NCI-H510A (cell line): ENCODE results near the gene ARHGAP42.
"Not testable (repeated sequence)": the region's sequence is repeated elsewhere in the genome, so short reads cannot be mapped to it uniquely, and the experiment has no call there.

Source experiments
- DNase-seq: peaks from one replicate; lab custom pipeline; 2025; lab: John Stamatoyannopoulos, UW

Gene ARHGAP42, protein sequence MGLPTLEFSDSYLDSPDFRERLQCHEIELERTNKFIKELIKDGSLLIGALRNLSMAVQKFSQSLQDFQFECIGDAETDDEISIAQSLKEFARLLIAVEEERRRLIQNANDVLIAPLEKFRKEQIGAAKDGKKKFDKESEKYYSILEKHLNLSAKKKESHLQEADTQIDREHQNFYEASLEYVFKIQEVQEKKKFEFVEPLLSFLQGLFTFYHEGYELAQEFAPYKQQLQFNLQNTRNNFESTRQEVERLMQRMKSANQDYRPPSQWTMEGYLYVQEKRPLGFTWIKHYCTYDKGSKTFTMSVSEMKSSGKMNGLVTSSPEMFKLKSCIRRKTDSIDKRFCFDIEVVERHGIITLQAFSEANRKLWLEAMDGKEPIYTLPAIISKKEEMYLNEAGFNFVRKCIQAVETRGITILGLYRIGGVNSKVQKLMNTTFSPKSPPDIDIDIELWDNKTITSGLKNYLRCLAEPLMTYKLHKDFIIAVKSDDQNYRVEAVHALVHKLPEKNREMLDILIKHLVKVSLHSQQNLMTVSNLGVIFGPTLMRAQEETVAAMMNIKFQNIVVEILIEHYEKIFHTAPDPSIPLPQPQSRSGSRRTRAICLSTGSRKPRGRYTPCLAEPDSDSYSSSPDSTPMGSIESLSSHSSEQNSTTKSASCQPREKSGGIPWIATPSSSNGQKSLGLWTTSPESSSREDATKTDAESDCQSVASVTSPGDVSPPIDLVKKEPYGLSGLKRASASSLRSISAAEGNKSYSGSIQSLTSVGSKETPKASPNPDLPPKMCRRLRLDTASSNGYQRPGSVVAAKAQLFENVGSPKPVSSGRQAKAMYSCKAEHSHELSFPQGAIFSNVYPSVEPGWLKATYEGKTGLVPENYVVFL

DNA sequence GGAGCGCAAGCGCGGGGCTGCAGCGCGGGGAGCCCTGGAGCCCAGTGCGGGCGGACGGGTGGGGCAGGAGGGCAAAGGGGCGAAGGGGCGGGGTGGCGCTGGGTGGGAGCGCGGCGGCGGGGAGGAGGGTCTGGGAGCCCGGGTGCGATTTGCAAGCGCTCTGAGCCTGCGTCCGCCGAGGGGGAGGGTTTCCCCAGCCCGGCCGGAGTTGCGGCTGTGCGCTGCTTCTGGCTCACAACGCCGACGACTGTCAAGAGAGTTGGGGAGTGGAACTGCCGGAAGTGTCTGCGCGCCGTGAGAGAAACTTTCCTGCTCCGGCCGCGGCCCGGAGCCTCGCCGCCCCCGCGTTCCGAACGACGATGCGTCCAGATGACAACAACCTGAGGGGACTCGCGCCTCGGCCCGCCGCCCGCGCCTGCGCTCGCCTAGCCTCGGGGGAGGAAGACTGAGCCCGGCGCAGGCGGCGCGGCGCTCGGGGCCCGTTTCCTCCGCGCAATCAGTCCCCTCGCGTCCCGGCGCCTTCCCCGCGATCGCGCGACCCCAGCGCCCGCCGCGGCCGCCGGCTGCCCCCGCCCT, at the start of gene ARHGAP42:
Gene ARHGAP42, plus strand, starts transcription at position 235 of the 576 bp plus-strand sequence. CDS start 391 bp downstream, outside the sequence.
- no peak for DNase-seq

DNA sequence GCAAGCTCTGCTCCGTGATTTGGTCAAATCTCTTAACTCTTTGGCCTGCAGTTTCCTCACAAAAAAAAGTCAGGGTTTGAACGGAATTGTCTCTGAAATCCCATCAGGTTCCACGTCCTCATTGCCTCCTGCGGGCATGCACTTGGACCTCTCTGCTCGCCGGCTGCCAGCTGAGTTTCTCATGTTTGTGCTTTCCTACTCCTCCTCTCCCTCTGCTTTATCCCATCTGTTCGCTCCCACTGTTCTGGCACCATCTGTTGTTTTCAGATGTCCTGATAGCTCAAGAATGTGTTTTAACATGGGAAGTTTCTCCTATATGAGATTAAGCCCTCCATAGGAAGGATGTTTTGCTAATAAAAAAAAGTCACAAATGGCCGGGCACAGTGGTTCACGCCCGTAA, 49.4 kb upstream of the ARHGAP42 start:
- DNase-seq: no peak

DNA sequence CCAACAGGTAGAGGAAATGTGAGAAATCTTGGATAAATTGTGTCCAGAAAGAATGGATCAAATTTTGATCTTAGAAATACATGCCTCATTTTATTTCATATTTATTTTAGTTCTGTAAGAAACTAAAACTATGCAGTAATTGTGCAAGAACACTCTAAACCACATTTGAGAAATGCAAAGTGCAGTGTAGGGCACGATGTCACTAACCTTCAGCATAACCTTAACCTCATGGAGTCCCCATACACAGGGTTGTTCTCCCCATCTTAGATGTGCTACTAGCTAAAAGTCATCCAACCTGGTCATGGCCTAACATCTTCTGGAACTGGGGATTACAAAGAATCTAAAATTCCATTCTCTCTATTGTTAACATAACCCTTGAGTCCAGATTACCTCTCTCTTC, 48.4 kb upstream of the ARHGAP42 start:
- DNase-seq: no peak

DNA sequence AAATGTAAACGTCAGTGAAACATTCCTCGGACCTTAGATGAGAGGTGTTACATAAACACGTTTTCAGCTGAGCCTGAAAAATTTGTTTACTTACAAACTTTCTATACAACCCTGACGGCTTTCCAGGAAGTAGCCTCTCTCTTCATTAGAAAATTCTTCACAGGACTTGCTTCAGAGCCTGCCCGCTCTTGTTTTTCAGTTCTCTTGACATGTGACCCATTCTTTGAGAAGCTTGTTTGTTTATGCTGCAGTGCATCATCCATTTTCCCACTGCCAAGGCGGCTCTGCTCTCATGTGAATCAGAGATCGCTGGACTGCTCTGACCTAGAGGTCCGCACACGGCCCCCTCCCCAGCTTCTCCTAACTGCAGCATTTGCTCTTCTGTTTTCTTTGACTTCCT, 47.9 kb upstream of the ARHGAP42 start:
- DNase-seq: no peak

DNA sequence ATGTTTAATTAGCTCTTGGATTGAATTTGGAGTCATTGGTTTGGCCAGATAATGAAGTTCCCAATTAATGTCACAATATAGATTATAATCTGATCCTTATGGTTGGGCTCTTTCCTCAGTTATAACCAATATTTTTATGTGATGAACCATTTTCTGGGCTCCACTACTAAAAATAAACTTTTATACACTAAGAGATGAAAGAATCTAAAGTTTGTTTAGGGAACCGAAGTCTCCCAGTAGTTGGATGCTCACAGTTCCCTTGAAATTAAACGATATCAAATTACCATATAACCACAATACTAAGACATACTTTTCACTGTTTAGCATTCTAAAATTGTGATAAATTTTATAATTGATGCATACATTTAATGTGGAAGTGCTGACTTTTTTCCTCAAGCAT, 47.0 kb upstream of the ARHGAP42 start:
- no peak for DNase-seq

DNA sequence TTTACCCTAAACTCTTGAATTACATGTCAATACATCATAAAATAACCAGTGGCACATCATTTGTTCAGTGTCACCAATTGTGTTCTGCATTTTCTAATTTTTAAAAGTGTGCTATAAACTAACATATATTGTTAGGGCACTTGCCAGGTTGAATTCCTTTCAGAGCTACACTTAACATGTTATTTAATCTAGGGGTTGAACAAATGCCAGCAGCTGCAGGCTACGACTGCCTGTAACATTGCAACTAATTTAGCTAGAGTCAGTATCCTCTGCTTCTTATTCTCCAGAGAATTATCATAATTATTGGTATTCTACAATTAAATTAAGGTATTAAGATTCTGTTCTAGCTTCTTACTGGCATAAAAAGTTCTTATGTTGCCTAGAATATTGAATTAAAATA, 46.4 kb upstream of the ARHGAP42 start:
- DNase-seq: no peak

DNA sequence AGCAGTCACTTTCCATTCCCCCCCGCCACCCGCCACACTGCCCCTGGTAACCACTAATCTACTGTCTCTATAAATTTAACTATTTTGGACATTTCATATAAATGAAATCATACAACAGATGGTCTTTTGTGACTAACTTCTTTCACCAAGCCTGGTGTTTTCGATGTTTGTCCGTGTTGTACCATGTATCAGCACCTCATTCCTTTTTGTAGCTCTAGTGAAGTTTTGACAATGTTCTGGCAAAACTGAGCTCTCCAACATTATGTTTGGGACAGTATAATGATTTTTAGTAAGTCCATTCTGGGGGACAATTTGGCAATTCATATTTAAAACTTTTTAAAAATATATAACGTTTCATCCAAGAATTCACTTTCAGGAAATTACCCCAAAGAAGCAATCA, 45.6 kb upstream of the ARHGAP42 start:
- DNase-seq: no peak

DNA sequence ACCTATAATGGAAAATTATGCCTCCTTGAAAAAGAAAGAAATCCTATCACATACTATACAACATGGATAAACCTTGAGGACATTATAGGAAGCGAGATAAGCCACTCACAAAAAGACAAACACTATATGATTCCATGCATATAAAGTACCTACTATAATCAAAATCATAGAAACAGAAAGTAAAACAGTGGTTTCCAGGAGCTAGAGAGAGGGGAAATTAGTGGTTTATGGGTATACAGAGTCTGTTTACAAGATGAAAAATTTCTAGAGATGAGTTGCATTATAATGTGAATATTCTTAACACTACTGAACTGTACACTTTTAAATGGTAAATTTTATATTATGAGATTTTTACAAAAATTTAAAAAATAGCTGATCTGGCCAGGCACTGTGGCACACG, 40.5 kb upstream of the ARHGAP42 start:
- no peak for DNase-seq

DNA sequence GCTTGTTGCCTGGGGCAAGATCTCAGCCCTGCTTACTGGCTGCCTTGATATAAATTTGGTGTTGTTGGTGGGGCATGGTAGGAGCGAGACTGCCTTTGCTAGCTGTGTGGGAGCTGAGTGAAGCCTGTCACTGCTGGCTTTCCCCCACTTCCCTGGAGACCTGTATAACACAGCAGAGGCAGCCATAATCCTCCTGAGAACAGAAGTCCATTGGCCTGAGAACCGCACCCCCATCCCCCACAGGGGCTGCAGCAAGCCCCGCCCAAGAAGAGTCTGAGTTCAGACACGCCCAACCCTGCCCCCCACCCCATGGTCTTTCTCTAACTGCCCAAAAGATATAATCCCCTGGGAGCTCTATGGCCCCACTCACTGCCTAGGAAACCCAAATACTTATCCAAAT, 39.2 kb upstream of the ARHGAP42 start:
- no peak for DNase-seq

DNA sequence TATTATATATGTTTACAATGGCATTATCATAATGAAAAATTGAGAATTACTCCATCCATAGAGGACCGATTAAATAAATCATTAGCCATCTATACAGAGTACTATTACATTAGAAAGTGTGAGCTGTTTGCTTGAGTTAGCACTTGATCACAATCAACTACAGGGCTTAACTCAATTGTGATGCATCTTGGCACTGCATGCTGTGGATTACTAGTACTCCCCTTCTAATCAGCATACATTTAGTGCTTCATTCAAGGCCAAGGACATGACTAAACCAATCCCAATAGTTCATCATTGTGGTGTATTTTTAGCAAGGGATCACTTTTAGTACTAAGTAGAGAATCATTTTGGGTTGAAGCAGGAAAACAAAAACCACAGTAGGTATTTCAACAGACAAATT, 23.5 kb upstream of the ARHGAP42 start:
- DNase-seq: no peak

DNA sequence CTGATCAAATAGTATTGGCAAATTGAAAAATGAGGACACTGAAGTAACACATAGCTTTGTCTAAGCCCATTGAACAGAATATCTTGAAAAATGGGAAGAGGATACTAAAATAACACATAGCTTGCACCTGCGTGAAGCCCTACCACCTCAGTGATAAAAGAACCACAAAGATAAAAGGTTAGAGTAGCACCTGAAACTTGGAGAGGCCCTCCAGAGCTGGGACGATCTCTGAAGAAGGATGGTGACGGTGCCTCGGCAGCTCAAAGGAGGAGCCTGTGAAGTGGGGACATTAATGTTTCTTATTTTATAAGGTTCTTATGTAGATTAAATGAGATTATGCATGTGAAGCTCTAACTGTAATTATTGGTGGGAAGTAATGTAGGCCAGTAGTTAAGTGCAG, 23.1 kb upstream of the ARHGAP42 start:
- DNase-seq: no peak

DNA sequence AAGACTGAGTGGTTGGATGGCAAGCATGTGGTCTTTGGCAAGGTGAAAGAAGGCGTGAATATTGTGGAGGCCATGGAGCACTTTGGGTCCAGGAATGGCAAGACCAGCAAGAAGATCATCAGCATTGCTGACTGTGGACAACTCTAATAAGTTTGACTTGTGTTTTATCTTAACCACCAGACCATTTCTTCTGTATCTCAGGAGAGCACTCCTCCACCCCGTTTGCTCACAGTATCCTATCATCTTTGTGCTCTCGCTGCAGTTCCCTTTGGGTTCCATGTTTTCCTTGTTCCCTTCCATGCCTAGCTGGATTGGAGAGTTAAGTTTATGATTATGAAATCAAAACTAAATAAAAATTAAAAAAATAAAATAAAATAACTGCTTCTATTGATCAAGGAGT, 20.3 kb upstream of the ARHGAP42 start:
- not testable (repeated sequence) for DNase-seq

DNA sequence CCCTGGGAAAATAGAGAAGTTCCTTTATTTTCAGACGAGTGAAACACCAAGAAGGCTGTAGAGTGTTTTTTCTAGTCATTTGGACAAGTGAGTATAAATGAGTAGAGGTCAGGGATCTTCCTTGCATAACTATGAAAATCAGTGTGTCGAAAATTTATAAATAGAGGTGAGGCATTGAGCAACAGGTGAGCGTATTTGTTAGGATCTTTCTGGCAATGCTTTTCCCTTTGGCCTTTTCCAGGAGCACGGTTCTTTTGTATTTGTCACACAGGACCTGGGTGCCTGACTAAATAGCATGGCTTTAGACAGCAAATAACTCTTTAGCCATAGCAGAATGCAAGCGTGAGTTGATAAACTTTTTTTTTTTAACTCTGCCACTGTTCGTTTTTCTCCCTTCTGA, 19.6 kb upstream of the ARHGAP42 start:
- no peak for DNase-seq

DNA sequence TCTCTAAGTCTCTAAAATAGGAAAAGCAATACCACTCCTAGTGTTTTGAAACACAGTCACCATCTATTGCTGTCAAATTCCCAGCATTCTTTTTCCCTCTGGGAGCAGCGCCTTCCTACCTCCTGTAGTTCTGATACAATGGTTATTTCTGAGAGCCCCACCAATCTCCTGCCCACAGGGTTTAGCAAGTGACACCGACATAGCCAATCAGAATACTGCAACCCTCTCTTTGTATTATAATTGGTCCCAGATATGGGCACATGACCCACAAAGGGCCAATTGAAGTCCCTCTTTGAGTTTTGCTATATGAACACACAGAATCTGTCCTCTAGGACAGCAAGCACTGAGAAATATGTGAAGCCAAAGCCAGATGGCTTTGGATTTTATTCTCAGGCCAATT, 16.9 kb upstream of the ARHGAP42 start:
- no peak for DNase-seq

DNA sequence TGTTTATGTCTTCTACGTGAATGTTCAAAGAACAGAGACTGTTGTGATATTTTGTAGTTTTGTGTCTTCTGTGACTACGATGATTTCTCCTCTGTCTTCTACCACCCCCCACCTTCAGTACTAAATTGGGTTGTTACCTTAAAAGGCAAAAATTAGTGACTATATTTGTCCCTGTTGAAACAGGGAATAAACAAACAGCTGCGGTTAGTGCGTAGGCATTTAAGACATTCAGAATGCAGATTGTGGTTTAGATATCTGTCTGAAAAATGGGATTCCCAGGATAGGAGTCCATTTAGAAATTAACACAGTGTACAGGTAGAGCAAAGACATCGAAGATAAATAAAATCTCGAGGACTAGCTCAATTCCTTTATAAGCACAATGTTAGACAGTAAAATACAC, 15.6 kb upstream of the ARHGAP42 start:
- no peak for DNase-seq

DNA sequence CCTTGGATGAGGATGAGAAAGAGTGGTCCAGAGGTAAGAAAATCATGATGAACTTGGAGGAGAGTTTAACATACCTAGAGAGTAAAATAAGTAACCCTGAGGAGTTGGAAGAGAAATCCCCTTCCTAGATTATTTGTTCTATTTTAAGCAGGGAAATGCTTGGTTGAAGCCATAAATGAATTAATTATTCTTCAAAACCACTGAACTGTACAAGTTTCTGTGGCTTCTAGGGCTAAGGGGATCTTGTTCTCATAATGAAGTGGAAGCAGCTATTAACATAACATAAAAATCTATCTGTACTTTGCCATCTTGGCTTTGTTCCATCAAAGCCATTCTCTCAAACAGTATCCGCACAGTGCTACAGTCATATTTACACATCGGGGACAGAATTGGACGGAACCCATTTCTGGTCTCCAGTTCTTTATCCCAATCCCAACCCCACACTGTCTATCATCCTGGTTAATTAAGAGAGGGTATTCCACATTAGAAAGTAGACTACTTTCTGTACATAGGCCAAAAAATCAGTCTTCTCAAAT, 14.5 kb upstream of the ARHGAP42 start:
- no peak for DNase-seq

DNA sequence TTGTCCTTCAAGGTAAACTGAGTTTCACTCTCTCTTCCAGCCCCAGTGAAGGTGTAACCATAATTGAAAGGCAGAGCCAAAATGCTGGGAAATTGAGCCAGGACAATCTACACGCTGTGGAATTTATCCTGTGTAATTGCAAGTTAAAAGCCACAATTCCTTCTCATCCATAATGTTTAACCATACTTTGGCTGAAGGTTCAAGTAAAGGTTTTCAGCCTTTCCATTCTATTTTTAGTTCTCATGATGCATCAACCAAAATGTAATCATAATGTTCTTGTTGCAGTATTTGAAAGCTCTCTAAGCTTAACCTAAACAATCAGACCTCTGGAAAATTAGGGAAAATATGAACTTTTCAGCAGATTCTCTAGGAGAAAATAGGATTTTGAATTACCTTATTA, 14.0 kb upstream of the ARHGAP42 start:
- no peak for DNase-seq

DNA sequence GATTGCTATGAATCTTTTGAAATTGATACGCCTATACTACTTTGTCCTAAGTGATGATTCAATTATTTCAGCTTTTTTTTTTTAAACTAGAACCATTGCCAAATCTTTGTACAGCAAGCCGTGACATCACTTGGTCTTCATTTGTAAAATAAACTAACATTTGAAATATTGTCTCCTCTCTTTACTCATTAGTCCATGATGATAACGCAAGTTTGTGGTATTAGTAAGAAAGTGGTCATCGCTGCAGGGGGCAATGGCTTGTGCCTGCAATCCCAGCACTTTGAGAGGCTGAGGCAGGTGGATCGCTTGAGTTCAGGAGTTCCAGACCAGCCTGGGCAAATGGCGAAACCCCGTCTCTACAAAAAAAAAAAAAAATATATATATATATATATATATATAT, 12.9 kb upstream of the ARHGAP42 start:
- DNase-seq: no peak

DNA sequence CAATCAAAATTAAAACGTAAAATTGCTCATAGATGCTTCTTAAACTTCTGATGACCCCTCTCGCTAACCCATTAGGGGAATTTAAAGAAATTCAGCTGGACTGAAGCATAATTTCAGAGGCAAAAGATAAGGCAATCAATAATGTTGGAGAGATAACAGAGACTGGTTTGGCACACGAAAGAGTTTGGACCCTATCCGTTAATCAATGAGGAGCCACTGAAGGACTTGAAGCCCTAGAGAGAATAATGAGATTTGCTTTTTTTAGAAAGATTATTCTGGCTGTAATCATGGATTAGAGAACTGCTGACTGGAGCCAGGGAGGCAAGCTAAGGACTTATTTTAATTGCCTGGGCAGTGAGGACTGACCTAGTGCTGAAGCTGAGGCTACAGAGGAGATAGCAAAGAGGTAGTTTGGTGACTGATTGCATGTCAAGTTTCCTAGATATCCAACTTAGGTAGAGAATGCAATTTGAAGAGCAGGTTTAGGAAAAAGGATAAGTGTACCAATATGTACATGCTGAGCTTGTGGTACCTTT, 11.9 kb upstream of the ARHGAP42 start:
- no peak for DNase-seq

DNA sequence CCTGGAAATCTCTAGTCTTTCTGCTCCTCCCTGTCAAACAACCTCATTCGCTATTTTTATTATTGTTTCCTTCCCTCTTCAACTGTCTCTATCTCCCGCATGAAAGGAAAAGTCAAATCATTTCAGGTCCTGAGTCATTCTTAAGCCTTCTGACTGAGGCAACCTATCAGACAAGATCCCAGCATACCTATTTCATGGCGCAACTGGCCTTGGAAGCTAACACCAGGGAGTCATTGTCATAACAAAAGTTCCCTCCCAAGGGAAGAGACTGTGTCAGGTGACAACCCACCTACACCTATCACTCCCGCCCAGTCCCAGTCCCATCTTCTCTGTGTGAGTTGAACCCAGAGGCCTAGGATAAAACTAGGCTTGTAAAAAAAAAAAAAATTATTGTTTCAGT, 10.2 kb upstream of the ARHGAP42 start:
- DNase-seq: no peak

DNA sequence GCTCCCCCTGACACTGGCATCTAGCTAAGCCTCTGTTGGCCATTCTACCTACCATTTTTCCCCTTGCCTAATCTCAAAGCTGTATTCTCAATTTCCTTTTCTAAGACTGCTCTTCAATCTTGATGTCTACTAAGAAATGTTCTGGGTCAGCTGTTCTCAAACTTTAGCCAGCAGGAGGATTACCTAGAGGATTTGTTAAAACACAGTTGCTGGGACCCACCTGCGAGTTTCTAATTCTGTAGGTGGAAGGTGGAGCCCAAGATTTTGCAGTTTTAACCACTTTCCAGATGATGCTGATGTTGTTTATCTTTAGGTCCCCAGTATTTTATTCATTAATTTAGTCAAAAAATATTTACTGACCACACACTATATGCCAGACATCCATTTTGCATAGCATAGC, 9.3 kb upstream of the ARHGAP42 start:
- DNase-seq: no peak

DNA sequence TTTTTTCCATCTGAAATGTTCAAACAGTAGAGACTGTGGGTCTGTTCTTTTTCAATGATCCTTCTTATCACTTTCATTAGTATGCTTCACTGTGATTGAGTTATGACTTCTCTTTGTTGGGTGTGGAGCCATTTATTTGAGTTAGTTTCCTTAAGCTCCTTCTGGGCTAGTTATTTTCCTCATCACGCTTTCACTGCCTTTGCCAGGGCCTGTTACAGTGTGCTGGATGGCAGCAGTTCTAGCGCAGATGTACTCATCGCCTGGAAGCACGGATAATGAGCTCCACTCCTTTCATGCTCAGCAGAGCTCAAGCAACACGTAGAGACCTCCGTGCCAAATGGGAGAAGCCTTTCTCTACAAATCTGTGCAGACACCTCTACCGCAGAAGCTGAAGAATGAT, 7.0 kb upstream of the ARHGAP42 start:
- no peak for DNase-seq
